Measurements from ENCODE around the gene TCF23.

The TCF23 gene

DNA sequence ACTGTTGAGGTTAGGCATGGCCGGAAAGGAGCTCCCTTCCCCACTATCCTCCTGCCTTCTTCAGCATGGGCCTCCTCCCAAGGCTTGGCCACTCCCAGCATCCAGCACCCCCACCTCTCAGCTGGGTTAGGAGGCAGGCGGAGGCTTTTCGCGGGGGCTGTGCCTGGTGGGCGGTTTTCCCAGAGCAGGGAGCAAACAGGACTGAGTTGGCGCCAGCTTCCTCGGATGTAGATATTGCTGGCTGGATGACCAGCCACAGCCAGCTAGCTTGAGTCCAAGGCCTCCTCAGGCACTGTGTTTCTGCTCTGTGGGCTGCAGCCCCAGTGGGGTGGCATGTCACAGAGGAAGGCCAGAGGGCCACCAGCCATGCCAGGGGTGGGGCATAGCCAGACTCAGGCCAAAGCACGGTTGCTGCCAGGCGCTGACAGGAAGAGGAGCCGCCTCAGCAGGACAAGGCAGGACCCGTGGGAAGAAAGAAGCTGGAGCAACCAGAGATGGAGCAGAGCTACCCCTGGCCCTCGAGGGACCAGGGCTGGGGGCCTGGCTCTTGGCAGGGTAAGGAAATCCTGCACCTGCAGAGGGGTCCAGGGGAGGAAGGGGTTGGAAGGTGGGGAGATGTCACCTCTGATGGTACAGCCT lies at the start of gene TCF23:
TSS of gene TCF23 (plus strand) at position 204 of the 639 bp plus-strand sequence. CDS start at position 334, 130 bp downstream.
- TF ChIP-seq, protein P1, sequence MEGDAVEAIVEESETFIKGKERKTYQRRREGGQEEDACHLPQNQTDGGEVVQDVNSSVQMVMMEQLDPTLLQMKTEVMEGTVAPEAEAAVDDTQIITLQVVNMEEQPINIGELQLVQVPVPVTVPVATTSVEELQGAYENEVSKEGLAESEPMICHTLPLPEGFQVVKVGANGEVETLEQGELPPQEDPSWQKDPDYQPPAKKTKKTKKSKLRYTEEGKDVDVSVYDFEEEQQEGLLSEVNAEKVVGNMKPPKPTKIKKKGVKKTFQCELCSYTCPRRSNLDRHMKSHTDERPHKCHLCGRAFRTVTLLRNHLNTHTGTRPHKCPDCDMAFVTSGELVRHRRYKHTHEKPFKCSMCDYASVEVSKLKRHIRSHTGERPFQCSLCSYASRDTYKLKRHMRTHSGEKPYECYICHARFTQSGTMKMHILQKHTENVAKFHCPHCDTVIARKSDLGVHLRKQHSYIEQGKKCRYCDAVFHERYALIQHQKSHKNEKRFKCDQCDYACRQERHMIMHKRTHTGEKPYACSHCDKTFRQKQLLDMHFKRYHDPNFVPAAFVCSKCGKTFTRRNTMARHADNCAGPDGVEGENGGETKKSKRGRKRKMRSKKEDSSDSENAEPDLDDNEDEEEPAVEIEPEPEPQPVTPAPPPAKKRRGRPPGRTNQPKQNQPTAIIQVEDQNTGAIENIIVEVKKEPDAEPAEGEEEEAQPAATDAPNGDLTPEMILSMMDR (IDR thresholded peaks at IDR 0.05; ENCODE audit: low read depth, low read length, missing control alignments): no peak
- DNase-seq (ENCODE audit: extremely low read depth, low read depth): no peak
- no peak within 1 kb of the TSS for H3K4me3 ChIP-seq (replicated peaks; ENCODE audit: low read depth, low read length)

DNA sequence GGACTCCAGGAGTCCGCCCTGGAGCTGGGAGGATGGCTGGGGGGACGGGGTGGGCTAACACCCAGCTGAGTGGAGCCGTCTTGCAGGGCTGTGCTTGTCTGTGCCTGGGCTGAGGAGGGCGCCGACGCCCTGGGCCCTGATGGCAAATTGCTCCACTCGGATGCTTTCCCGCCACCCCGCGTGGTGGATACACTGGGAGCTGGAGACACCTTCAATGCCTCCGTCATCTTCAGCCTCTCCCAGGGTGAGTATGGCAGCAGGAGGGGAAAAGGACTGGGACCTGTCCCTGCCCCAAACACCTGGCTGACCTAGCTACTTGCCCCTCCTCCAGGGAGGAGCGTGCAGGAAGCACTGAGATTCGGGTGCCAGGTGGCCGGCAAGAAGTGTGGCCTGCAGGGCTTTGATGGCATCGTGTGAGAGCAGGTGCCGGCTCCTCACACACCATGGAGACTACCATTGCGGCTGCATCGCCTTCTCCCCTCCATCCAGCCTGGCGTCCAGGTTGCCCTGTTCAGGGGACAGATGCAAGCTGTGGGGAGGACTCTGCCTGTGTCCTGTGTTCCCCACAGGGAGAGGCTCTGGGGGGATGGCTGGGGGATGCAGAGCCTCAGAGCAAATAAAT lies 49.4 kb upstream of the TCF23 start:
- no peak for DNase-seq (ENCODE audit: extremely low read depth, low read depth)
- TF ChIP-seq, protein P1 (IDR thresholded peaks at IDR 0.05; ENCODE audit: low read depth, low read length, missing control alignments): no peak
- H3K4me3 ChIP-seq (replicated peaks; ENCODE audit: low read depth, low read length): no peak overlapping the region

DNA sequence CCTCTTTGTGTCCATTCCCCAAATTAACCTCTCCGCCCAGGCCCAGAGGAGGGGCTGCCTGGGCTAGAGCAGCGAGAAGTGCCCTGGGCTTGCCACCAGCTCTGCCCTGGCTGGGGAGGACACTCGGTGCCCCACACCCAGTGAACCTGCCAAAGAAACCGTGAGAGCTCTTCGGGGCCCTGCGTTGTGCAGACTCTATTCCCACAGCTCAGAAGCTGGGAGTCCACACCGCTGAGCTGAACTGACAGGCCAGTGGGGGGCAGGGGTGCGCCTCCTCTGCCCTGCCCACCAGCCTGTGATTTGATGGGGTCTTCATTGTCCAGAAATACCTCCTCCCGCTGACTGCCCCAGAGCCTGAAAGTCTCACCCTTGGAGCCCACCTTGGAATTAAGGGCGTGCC lies 48.8 kb upstream of the TCF23 start:
- no peak for DNase-seq (ENCODE audit: extremely low read depth, low read depth)
- no peak overlapping the region for H3K4me3 ChIP-seq (replicated peaks; ENCODE audit: low read depth, low read length)
- TF ChIP-seq, protein P1 (IDR thresholded peaks at IDR 0.05; ENCODE audit: low read depth, low read length, missing control alignments): no peak

DNA sequence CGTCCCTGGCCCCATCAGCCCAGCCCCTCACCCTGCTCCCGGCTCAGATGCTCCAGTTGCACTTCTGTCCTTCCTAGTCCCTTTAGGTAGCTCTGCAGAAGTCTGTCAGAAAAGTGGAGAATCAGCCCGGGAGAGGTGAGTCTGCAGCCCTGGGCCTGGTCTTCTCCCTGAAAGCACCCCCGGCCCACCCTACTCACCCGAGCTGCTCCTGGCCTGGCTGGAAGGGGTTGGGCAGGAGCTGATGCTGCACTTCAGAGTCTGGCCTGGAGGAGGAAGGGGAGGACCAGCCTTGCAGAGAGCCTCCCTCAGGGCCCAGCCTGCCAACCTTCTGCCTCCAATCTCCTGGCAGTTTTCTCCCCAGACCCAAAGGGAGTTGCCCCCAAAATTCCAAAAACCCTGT lies 46.5 kb upstream of the TCF23 start:
- TF ChIP-seq, protein P1 (IDR thresholded peaks at IDR 0.05; ENCODE audit: low read depth, low read length, missing control alignments): no peak
- no peak for DNase-seq (ENCODE audit: extremely low read depth, low read depth)
- no peak overlapping the region for H3K4me3 ChIP-seq (replicated peaks; ENCODE audit: low read depth, low read length)

DNA sequence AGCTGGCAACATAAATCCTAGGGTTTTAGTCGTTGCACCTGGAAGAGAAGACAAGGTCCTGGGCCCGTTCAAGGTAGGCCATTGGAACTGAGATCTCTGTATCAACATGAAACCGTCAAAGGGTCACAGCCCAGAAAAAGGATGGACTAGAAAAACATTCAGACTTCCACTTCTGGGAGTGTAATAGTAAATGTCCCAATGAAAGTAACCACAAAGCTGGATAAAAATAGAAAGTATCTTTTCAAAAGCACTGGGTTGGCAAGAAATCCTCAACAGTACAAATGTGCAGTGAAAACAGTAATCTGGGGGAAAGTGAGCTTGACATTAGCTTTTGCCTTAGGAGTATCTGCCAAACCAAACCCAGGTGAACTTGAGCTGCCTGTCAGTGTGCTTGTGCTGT lies 42.8 kb upstream of the TCF23 start:
- DNase-seq (ENCODE audit: extremely low read depth, low read depth): no peak

DNA sequence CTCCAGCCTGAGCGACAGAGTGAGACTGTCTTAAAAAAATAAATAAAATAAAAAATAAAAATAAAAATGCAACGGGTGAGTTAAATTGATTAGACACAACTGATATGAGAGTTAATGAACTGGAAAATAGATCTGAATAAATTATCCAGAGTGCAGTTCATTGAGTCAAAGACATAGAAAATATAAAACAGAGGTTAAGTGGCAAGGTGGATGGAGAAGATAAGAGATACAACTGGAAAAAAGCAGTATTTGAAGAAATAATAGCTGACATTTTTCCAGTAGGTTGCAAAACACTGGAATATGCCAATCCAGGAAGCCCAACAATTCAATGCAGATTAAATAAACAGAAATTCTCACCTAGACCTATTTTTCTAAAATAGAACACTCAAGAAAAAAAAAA lies 40.6 kb upstream of the TCF23 start:
- DNase-seq (ENCODE audit: extremely low read depth, low read depth): no peak
- H3K4me3 ChIP-seq (replicated peaks; ENCODE audit: low read depth, low read length): no peak overlapping the region
- TF ChIP-seq, protein P1 (IDR thresholded peaks at IDR 0.05; ENCODE audit: low read depth, low read length, missing control alignments): no peak

More for the DNA sequence above, 42.8 kb upstream of the TCF23 start:
- TF ChIP-seq, protein P1 (IDR thresholded peaks at IDR 0.05; ENCODE audit: low read depth, low read length, missing control alignments): no peak
- H3K4me3 ChIP-seq (replicated peaks; ENCODE audit: low read depth, low read length): no peak overlapping the region

Data from HFF-Myc (cell line).